C4-2B (cell line): ENCODE measurements around the gene IQSEC1.

Source experiments
- H3K27ac ChIP-seq: fragments of 450-650 bp; 2 replicates; pipeline ENCODE4 v1.5.1; 2017
- CTCF ChIP-seq: fragments of 450-650 bp; conservative IDR thresholded peaks from 2 replicates; pipeline ENCODE4 v1.5.1; 2017; ENCODE audit warnings: mild to moderate bottlenecking
- ZFX ChIP-seq: fragments of 450-650 bp; IDR thresholded peaks from 2 replicates; pipeline ENCODE4 v1.6.1; 2017

The IQSEC1 gene

GRCh38 chr3:13111873-13112520 lies 38.8 kb upstream of the IQSEC1 start:
- H3K27ac ChIP-seq: peak overlapping the region; percentile 78
- no peak for TF ChIP-seq ZFX
- TF ChIP-seq CTCF: no peak

DNA sequence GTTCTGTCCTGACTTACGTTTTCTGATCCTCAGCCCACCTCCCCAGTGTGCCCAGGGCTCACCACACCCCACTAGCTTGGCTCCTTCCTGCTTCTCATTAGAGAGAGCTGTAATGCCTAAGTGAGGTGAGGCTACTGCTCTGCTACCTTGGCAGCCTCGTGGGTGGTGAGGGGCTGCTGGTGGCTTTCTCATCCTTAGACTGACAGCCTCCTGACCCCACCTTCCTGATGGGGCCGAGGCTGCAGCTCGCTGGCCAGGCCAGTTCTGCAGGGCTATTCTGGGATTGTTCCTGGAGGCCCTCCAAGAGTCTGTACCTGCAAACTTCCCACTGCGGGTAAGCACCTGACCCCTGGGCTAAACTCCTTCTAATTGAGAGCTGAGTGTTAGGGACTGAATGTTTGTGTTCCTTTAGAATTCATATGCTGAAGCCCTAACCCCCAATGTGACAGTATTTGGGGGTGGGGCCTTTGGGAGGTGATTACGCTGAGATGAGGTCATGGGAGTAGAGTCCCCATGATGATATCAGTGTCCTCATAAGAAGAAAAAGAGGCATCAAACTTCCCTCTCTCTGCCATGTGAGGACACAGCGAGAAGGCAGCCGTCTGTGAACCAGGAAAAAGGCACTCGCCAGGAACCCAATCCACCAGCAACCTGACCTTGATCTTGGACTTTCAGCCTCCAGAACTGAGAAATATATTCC lies 38.1 kb upstream of the IQSEC1 start:
- TF ChIP-seq ZFX (no peak), CTCF (no peak)
- H3K27ac ChIP-seq: peak overlapping the region; percentile 78

DNA sequence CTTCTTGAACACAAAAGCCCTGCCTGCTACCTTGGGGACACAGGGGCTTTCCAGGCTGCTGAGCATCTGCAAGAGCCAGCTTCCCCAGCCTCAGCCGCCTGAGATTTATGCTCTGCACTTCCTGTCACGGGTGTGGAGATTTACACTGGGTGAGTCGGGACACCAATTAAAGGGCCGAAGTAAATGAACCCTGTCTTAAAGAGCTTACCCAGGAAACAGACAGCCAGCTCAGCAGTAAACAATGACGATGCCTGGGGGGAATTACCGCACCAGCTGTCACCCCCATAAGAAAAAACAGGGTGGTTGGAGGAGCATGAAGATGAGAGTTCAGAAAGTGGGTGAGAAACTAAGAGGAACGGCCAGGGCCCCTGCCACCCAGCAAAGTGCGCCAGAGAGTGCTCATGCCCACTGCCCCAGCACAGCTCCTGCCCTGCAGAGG lies 37.5 kb upstream of the IQSEC1 start:
- no peak for TF ChIP-seq ZFX
- no peak for TF ChIP-seq CTCF
- H3K27ac ChIP-seq: peak overlapping the region; percentile 78

GRCh38 chr3:13109516-13109915 lies 36.3 kb upstream of the IQSEC1 start:
- peak overlapping the region; percentile 8; the same call in 1 of the 2 replicates for H3K27ac ChIP-seq
- TF ChIP-seq CTCF (no peak), ZFX (no peak)

- TF ChIP-seq ZFX (no peak), CTCF (no peak)
- H3K27ac ChIP-seq: peak overlapping the region; percentile 8; the same call in 1 of the 2 replicates
Measured at GRCh38 chr3:13108861-13109260, 35.6 kb upstream of the IQSEC1 start.

DNA sequence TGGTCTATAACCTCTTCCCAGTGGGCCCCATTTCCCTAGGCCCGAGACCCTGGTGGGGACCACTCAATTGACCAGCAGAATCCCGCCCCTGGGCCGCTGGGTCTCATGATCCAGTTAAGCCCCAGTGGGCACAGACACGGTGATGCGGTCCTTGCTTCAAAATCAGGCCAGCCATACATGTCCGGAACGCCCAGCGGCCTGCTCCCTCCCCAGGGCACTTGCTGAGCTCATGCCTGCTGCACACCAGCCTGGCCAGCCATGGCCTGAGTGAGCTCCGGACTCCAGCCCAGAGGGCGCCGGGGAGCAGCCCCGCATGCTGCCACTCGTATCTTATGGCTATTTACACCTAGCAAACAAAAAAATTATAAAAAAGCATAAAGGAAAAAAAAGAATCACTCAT lies 34.4 kb upstream of the IQSEC1 start:
- peak overlapping the region; percentile 83 for H3K27ac ChIP-seq
- TF ChIP-seq CTCF: no peak
- TF ChIP-seq ZFX: no peak

DNA sequence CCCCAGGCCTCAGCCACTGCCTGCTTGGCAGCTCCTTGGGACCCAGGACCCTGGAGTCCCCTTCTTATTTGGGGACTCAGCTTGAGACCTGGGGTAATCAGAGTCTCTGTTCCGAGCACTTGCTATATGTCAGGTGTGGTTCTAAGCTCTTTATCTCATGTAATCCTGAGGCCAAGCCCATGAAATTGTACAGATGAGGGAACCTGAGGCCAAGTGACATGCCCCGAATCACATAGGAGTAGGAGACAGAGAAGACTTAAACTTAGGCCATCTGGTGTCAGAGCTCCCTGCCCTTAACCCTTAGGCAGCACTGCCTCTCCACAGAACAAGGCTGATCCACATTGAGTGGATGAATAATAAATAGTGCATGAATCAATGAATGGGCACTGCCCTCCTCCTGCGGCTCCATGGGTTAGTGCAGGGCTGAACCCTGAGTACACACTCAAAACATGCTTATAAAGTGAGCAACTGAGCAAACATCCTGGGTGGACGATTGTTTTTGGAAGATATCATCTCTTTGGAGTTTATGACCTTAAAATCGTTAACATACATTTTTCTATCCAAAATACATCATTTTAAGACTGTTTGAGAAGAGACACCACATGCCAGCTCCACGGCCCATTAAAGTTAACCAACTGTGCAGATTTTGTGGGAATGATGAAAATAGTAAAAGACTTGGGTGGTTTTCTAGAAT lies 33.2 kb upstream of the IQSEC1 start:
- peak overlapping the region; percentile 83 for H3K27ac ChIP-seq
- no peak; the same call in 1 of the 2 replicates for TF ChIP-seq CTCF
- TF ChIP-seq ZFX: no peak
